ENCODE results near the gene FGD6.

FGD6 gene

GRCh38 chr12:95055057-95055456, 162.2 kb downstream of the FGD6 start:
- Histone ChIP-seq H3K4me3 (ENCODE audit: low read length in 2 of 2) (no peak overlapping the region), H3K27ac (ENCODE audit: low read depth in 2 of 2, low read length in 2 of 2) (no peak overlapping the region), H3K36me3 (ENCODE audit: control insufficient read depth in 2 of 2, insufficient read depth in 2 of 2, low read length in 2 of 2) (peaks cover 24 to 27% of the 10 kb centered on the region in 2 donors), H3K4me1 (ENCODE audit: control insufficient read depth in 2 of 2, insufficient read depth in 2 of 2, low read length in 2 of 2) (no peaks in the 10 kb centered on the region), H3K9me3 (ENCODE audit: control insufficient read depth in 2 of 2, low read length in 2 of 2) (no peaks in the 10 kb centered on the region), H3K27me3 (ENCODE audit: control insufficient read depth in 2 of 2, insufficient read depth in 2 of 2, low read length in 2 of 2) (no peaks in the 10 kb centered on the region), H3K9ac (ENCODE audit: low read depth in 1 of 2, low read length in 2 of 2) (no peak overlapping the region)

DNA sequence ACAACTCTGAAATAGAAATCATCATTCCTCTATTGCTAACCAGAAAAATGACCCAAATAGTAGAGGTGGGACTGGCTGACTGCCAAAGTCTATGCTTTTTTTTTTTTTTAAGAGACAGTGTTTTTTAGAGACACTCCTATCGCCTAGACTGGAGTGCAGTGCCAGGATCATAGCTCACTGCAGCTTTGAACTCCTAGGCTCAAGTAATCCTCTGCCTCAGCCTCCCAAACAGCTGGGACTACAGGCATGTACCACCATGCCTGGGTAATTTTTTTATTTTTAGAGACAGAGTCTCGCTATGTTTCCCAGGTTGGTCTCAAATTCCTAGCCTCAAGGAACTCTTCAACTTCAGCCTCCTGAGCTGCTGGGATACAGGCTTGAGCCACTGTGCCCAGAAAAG, 163.1 kb downstream of the FGD6 start:
- H3K36me3 ChIP-seq (ENCODE audit: control insufficient read depth in 2 of 2, insufficient read depth in 2 of 2, low read length in 2 of 2): peaks cover 21 to 31% of the 10 kb centered on the region in 2 donors

DNA sequence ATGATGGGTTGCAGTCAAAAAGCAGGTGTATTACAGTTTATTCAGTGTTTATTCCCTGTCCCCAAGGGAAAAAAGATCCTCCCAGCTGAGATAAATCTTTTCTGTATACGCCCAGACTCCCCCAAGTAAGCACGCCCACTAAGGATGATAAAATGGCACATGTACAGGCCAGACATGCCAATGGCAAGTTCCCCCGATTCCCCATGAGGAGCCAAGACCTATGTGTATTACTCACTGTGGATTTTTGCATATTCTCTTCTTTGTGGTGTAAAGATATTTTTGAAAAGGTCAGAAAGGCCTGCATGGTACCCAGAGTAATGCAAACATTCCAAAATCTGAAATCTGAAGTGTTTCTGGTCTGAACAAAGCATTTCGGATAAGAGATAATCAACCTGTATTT, 166.0 kb downstream of the FGD6 start:
- H3K9ac ChIP-seq (ENCODE audit: low read depth in 1 of 2, low read length in 2 of 2): no peak overlapping the region
- H3K9me3 ChIP-seq (ENCODE audit: control insufficient read depth in 2 of 2, low read length in 2 of 2): no peaks in the 10 kb centered on the region
- no peaks in the 10 kb centered on the region for H3K4me1 ChIP-seq (ENCODE audit: control insufficient read depth in 2 of 2, insufficient read depth in 2 of 2, low read length in 2 of 2)
- no peak overlapping the region for H3K27ac ChIP-seq (ENCODE audit: low read depth in 2 of 2, low read length in 2 of 2)
- H3K36me3 ChIP-seq (ENCODE audit: control insufficient read depth in 2 of 2, insufficient read depth in 2 of 2, low read length in 2 of 2): peaks cover 24 to 38% of the 10 kb centered on the region in 2 donors
- no peak overlapping the region for H3K4me3 ChIP-seq (ENCODE audit: low read length in 2 of 2)
- no peaks in the 10 kb centered on the region for H3K27me3 ChIP-seq (ENCODE audit: control insufficient read depth in 2 of 2, insufficient read depth in 2 of 2, low read length in 2 of 2)

More for the DNA sequence above, 163.1 kb downstream of the FGD6 start:
- Histone ChIP-seq H3K27me3 (ENCODE audit: control insufficient read depth in 2 of 2, insufficient read depth in 2 of 2, low read length in 2 of 2) (no peaks in the 10 kb centered on the region), H3K27ac (ENCODE audit: low read depth in 2 of 2, low read length in 2 of 2) (no peak overlapping the region), H3K4me1 (ENCODE audit: control insufficient read depth in 2 of 2, insufficient read depth in 2 of 2, low read length in 2 of 2) (no peaks in the 10 kb centered on the region), H3K9me3 (ENCODE audit: control insufficient read depth in 2 of 2, low read length in 2 of 2) (no peaks in the 10 kb centered on the region), H3K9ac (ENCODE audit: low read depth in 1 of 2, low read length in 2 of 2) (no peak overlapping the region), H3K4me3 (ENCODE audit: low read length in 2 of 2) (no peak overlapping the region)

GRCh38 chr12:95037906-95038305, 179.4 kb downstream of the FGD6 start:
- Histone ChIP-seq H3K9ac (ENCODE audit: low read depth in 1 of 2, low read length in 2 of 2) (no peak overlapping the region), H3K9me3 (ENCODE audit: control insufficient read depth in 2 of 2, low read length in 2 of 2) (no peaks in the 10 kb centered on the region), H3K4me1 (ENCODE audit: control insufficient read depth in 2 of 2, insufficient read depth in 2 of 2, low read length in 2 of 2) (no peaks in the 10 kb centered on the region), H3K36me3 (ENCODE audit: control insufficient read depth in 2 of 2, insufficient read depth in 2 of 2, low read length in 2 of 2) (peaks cover 32 to 39% of the 10 kb centered on the region in 2 donors), H3K27ac (ENCODE audit: low read depth in 2 of 2, low read length in 2 of 2) (no peak overlapping the region), H3K27me3 (ENCODE audit: control insufficient read depth in 2 of 2, insufficient read depth in 2 of 2, low read length in 2 of 2) (no peaks in the 10 kb centered on the region), H3K4me3 (ENCODE audit: low read length in 2 of 2) (no peak overlapping the region)

DNA sequence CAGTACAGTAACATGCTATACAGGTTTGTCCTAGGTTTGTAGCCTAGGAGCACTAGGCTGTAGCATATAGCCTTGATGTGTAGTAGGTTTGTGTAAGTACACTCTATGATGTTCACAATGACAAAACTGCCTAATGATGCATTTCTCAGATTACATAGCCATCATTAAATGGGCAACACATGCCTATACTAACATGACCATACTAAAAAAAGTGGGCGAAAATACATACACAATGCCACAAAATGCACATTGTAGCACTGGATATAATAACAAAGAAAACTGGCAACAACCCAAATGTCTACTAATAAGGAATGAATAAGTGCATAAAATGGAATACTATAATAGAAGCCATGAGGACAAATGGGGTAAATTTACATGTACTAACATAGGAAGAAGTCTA, 182.5 kb downstream of the FGD6 start:
- no peaks in the 10 kb centered on the region for H3K9me3 ChIP-seq (ENCODE audit: control insufficient read depth in 2 of 2, low read length in 2 of 2)
- no peak overlapping the region for H3K4me3 ChIP-seq (ENCODE audit: low read length in 2 of 2)
- no peaks in the 10 kb centered on the region for H3K27me3 ChIP-seq (ENCODE audit: control insufficient read depth in 2 of 2, insufficient read depth in 2 of 2, low read length in 2 of 2)
- H3K9ac ChIP-seq (ENCODE audit: low read depth in 1 of 2, low read length in 2 of 2): no peak overlapping the region
- H3K4me1 ChIP-seq (ENCODE audit: control insufficient read depth in 2 of 2, insufficient read depth in 2 of 2, low read length in 2 of 2): no peaks in the 10 kb centered on the region
- no peak overlapping the region for H3K27ac ChIP-seq (ENCODE audit: low read depth in 2 of 2, low read length in 2 of 2)
- peaks cover 39 to 40% of the 10 kb centered on the region in 2 donors for H3K36me3 ChIP-seq (ENCODE audit: control insufficient read depth in 2 of 2, insufficient read depth in 2 of 2, low read length in 2 of 2)
